LNCaP clone FGC (cell line): ENCODE results near the gene HOXB13.
"Not testable (repeated sequence)": the region's sequence is repeated elsewhere in the genome, so short reads cannot be mapped to it uniquely, and the experiment has no call there.

Source experiments
- DNase-seq: peaks from one replicate; pipeline ENCODE4 v3.0.0-alpha.2; 2011; ENCODE audit warnings: low read depth
- H3K4me3 ChIP-seq: 2 replicates; pipeline ENCODE4 v1.5.1; 2011; ENCODE audit warnings: mild to moderate bottlenecking, low read depth, low read length, control low read depth
- CTCF ChIP-seq: IDR thresholded peaks from 2 replicates; pipeline ENCODE4 v1.5.1; 2012; ENCODE audit warnings: mild to moderate bottlenecking; ENCODE audit not compliant: control insufficient read depth, insufficient read depth; ENCODE audit errors: extremely low read depth

Gene HOXB13

GRCh38 chr17:48720266-48721008 is 8.1 kb downstream of the HOXB13 start:
- DNase-seq, result no peak
- peak overlapping the region; percentile 91 for H3K4me3 ChIP-seq
- TF ChIP-seq CTCF, result no peak

- peak overlapping the region; percentile 91 for H3K4me3 ChIP-seq
- DNase-seq, result no peak
- no peak for TF ChIP-seq CTCF
Observed at GRCh38 chr17:48719642-48720265, 8.8 kb downstream of the HOXB13 start.

GRCh38 chr17:48718761-48719641 is 9.5 kb downstream of the HOXB13 start:
- no peak for TF ChIP-seq CTCF
- DNase-seq, result no peak
- H3K4me3 ChIP-seq, result peak overlapping the region; percentile 91

- no peak for DNase-seq
- peak overlapping the region; percentile 91 for H3K4me3 ChIP-seq
- no peak for TF ChIP-seq CTCF
Observed at GRCh38 chr17:48718227-48718760, 10.3 kb downstream of the HOXB13 start.

GRCh38 chr17:48717367-48718226 is 11.0 kb downstream of the HOXB13 start:
- TF ChIP-seq CTCF, result no peak
- H3K4me3 ChIP-seq, result peak overlapping the region; percentile 91
- no peak for DNase-seq

- not testable (repeated sequence) for H3K4me3 ChIP-seq, DNase-seq
Observed at GRCh38 chr17:48716549-48716948, 12.0 kb downstream of the HOXB13 start.
